CD4-positive, alpha-beta T cell treated with Interleukin-4 for 4 hours (primary cell): ENCODE results near the gene ZSWIM9.
"Not testable (repeated sequence)": the region's sequence is repeated elsewhere in the genome, so short reads cannot be mapped to it uniquely, and the experiment has no call there.

Experiments used
- DNase-seq: peaks from one replicate; pipeline ENCODE4 v3.0.0-alpha.2; 2020

Gene ZSWIM9

DNA sequence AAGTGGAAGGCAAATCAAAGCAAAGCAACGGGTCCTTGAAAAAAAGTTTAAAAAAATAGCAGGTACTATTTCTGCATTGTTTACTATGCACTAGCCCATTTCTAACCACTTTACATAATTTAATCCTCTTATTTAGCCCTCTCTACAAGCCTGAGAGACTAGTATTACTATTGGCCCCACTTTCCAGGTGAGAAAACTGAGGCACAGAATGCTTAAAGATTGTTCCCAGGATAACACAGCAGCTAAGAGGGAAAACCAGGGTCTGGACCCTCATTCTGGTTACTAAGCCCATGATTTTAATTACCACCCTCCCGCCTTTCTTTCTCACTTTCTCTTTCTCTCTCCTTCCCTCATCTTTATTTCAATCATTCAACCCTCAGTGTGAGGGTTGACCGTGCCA lies 5.7 kb downstream of the ZSWIM9 start:
- no peak for DNase-seq

DNA sequence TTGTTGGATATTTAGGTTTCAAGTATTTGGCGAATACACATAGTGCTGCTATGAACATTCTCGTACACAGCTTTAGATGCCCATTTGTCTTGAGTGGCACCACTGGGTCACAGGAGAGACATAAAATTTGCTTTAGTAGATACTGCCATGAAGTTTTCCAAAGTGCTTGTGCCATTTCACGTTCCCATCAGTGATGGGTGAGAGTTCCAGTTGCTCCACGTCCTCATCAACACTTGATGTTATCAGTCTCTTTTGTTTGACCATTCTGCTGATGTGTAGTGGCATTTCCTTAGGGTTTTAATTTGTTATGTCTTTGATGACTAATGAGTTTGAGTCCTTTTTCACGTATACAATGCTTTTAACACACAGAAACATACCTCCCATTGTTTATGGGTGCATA lies 11.0 kb downstream of the ZSWIM9 start:
- no peak for DNase-seq

DNA sequence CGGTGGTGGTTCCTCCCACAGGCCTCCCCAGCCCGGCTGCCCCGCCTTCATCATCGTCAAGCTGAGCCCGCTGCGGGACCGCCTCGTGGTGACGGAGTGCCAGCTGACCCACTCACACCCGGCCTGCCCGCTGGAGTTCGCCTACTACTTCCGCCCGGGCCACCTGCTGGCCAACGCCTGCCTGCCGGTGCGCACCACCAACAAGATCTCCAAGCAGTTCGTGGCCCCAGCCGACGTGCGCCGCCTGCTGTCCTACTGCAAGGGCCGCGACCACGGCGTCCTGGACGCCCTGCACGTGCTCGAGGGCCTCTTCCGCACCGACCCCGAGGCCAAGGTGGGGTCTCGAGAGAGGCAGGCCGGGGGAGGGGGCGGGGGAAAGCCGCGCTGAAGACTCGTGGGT lies 12.0 kb downstream of the ZSWIM9 start:
- no peak for DNase-seq

DNA sequence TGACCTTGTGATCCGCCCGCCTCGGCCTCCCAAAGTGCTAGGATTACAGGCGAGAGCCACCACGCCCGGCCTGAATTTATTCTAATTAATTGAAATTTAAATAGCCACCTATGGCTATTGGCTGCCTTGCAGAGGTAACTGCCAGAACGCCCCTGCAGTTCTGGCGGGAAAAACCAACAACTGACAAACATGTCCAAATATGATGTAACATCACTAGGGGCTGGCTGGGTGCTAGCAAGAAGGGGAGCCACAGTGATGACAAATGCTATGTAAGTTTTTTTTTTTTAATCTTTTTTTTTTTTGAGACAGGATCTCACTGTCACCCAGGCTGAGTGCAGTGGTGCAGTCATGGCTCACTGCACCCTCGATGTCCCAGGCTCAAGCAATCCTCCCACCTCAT lies 12.9 kb downstream of the ZSWIM9 start:
- no peak for DNase-seq

DNA sequence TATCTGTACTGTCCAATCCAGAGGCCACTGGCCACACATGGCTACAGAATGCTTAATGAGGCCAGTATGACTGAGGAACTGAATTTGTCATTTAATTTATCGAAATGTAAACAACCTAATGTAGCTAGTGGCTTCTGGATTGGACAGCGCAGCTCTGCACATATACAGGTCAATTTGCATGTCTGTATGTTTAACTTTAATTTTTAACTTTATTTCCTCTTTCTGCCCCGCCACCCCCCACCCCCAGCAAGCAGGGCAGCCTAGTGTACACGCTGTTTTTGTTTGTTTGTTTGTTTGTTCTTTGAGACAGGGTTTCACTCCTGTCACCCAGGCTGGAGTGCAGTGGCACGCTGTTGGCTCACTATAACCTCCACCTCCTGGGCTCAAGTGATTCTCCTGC lies 15.5 kb downstream of the ZSWIM9 start:
- no peak for DNase-seq

DNA sequence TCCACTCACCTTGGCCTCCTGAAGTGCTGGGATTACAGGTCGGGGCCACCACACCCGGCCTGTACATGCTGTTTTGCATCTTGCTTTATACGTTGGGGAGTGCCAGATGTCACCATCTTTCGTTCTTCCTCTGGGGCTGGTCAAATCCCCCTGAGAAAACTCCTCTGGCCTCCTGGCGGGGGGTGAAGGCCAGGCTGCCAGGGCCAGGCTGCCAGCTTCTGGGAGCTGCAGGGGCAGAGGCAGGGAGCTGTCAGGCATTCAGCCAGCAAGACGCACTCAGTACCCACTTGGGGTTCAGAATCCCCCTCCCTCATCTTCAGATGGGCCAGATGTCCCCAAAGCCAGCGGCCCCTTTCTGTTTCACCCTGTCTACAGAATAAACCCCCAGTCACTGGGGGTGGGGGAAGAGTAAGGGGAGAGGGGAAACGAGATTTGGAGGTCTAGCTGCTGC lies 16.1 kb downstream of the ZSWIM9 start:
- DNase-seq = no peak

DNA sequence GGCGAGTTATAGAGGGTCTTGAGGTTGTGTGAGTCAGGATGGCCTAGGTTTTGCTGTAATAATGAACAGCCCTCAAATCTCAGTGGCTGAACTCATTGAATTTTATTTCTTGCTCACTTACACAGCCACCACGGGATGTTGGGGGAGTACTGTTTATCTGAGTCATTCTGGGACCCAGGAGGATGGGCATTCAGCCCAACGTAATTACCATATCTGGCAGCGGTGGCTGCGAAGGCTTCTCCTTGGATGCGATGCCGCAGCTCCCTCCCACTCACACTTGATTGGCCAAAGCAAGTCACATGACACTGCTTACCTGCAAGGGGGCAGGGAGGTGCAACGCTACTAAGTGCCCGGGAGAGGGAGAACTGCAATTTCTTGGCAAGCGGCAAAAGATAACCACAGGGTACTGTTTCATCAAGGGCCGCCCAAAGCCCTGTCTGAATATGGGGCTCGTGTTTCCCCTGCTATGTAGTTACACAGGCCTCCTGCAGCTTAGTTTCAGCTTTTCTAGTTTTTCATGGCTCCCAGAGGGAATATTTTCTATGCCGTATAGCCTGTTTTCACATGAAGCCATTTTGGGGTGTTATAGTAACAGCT lies 19.9 kb downstream of the ZSWIM9 start:
- peak; percentile 17 for DNase-seq

DNA sequence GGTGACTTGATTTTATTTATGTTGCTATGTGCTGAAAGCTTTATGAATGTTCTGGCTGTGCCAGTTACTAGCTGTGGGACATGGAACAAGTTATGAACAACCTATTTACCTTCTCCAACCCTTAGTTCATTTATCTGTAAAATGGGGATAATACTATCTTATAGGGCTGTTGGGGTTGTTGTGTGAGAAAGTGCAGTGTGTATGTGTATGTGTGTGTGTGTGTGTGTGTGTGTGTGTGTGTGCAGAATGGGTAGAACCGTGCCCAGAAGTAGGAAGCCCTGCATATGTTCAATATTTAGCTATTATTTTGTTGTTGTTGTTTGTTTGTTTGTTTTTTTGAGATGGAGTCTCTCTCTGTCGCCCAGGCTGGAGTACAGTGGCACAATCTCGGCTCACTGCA lies 20.4 kb downstream of the ZSWIM9 start:
- DNase-seq = no peak

DNA sequence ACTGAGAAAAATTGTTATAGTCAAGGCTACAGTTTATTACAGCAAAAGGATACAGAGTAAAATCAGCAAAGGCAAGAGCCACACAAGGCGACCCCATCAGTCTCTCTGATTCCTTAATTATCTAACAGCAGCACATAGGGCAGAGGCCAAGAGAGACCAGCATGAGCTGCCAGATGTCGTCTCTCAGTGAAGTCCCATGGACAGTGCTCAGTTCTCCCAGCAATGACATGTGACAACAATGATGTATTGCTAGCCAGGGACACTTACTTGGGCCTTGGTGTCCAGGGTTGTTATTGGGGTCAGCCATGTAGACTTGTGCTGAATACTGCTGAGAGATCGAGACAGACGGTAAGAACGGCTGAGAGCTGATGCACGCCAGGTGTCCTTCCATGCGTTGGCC lies 22.3 kb downstream of the ZSWIM9 start:
- no peak for DNase-seq

DNA sequence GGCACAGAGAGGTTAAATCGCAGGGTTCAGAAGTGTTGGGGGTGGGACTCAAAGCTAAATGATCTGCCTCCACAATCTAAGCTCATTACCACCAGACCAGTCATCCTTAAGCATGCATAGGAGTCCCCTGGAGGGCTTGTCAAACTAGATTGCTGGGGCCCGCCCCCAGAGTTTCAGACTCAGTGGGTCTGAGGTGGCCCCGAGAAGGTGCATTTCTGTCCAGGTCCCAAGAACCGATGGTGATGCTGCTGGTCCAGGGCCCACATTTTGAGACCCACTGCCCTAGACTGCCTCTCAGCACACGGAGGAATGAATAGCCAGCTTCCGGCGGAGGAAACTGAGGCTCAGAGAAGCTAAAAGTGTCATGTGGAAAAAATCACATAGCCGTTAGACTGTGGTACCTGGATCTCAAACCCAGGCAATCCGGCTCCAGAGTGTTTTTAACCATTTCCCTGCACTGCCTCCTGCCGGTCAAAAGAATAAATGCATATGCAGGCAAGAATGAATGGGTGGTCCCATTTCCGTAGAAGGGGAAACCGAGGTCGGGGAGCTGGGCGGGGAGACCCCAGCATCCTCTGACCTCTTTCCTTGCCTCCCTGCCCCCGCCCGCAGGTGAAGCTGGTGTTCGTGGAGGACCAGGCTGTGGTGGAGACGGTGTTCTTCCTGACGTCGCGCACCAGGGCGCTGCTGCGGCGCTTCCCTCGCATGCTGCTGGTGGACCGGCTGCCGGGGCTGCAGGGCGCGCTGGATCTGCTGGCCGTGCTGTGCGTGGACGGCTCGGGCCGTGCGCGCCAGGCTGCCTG lies 23.8 kb downstream of the ZSWIM9 start:
- peak; percentile 32 for DNase-seq

DNA sequence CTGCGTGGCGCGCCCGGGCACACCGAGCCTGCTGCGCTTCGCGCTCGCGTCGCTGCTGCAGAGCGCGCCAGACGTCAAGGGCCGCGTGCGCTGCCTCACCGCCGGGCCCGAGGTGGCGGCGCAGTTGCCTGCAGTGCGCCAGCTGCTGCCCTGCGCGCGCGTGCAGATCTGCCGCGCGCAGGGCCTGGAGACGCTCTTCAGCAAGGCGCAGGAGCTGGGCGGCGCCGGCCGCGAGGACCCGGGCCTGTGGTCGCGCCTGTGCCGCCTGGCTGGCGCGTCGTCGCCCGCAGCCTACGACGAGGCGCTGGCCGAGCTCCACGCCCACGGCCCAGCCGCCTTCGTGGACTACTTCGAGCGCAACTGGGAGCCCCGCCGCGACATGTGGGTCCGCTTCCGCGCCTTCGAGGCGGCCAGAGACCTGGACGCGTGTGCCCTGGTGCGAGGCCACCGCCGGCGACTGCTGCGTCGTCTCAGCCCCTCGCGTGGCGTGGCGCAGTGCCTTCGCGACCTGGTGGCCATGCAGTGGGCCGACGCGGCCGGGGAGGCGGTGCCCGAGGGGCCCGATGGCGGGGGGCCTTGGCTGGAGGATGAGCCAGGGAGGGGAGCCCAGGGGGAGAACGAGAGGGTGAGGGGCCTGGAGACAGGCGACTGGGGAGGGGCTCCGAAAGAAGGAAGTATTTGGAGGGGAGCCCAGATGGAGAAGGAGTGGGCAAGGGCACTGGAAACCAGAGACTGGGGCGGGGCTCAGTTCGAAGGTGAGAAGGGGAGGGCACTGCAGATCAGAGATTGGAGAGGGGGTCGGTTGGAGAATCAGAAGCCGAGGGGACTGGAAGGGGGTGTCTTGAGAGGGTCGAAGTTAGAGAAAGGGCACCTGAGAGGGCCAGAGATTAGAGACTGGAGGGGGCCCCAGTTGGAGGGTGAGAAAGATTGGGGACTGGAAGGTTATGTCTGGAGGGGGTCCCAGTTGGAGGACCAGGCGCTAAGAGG lies 24.7 kb downstream of the ZSWIM9 start:
- DNase-seq = no peak

DNA sequence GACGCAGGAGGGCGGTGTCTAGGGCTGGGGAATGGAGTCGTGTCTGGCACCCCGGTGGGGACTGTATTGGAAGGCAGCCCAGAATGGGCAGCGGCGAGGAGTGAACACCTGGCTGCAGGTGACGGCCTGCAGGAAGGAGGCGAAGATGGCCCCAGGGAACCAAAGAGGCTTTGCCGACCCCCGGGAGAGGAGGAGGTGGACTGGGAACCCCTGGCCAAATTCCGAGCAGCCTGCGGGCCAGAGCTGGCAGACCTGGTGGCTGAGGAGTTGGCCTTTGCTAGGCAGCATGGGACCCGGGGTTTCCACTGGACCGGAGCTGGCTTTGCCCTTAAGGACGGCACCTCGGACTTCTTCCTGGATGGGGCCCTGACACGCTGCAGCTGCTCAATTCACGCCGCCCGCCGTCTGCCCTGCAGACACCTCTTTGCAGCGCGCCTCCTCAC lies 25.9 kb downstream of the ZSWIM9 start:
- no peak for DNase-seq

DNA sequence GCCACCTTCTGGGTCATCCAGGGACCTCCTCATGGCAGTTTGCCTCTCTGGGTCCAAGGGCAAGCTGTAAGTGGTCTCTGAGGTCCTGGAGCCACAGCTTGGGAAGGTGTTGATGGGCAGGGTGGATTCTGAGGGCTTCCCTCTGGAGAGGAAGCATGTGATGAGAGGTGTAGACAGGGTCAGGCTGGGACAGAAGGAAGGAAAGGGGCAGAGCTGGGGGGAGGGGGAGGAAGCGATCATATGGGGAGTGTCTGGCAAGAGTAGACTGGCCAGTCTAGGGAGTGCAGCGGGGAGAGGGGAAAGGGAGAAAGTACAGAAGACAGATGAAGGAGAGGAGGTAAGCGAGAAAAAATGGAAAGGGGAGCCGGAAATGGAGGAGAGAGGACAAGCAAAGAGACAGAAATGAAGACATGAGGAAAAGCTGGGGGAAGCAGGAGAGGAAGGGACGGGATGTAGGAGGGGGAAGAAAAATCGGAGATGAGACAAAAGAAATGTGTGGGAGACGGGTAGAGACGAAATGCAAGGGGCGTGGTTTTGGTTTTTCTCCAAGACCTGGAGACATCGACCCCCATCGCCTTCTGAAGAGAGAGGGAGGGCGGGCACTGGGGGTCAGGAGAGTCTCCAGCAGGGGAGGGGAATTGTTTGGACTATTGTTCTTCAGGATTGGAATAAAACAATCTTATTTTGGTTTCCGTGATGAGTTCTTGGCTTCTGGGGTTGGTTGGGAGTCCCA lies 26.6 kb downstream of the ZSWIM9 start:
- DNase-seq = no peak

DNA sequence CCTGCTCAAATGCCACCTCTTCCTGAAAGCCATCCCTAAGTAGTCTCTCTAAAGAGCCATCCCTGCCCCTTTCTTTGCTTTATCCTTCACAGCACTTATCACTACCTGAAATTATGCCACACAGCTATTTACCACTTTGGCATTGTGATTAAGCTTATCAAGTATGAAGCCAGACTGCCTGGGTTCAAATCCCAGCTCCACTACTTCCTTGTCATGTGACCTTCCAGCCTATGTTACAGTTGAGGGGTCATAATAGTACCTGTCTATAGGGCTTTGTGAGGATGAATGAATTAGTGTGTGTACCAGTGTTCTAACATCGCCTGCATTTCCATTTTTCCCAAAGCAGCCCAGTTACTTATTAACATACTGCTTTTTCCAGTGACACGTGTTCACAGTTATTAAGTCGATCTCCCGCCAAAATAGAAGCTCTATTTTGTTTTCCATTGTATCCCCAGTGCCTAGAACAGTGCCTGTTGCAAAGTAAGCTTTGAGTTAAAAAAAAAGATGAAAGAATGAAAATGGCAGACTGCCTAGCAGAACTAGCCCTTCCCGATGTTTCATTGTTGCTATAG lies 32.8 kb downstream of the ZSWIM9 start:
- DNase-seq = no peak

DNA sequence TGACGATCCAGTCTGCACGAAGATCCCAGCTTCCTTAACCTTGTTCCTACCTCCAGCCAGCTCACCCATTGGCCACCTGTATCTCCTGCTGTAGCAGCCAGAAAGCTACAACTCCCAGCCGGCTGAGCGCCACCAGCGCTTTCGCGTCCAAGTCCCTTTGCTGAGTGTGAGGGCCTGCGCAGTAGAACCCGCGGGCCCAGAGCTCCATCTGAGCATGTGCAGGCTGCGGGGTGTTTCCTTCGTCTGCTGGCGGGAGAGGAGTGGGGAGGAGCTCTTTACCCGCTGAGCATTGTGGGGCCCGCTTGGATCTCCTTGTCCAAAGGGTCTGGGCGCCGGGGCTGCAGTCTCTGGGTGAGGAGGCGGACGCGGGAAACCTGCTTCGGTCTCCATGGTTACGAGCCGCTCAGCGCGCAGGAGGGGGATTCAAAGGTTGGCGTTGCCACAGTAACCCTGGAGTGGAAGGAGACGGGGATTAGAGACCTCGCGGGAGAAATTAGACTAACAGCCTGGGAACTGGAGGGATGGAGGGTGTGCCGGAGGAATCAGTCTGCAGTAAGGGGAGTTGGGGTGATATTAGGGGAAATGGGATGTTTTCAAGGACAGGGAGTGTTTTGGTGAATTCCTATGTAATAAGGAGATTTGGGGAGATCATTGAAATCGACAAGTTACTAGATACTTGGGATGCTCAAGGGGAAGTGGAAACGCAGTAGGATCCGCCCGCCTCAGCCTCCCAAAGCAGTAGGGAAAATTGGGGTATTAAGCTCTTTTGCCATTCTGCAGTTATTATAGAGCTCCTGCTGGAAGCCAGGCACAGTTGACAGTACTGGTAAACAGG lies 33.5 kb downstream of the ZSWIM9 start:
- DNase-seq = peak; percentile 92

DNA sequence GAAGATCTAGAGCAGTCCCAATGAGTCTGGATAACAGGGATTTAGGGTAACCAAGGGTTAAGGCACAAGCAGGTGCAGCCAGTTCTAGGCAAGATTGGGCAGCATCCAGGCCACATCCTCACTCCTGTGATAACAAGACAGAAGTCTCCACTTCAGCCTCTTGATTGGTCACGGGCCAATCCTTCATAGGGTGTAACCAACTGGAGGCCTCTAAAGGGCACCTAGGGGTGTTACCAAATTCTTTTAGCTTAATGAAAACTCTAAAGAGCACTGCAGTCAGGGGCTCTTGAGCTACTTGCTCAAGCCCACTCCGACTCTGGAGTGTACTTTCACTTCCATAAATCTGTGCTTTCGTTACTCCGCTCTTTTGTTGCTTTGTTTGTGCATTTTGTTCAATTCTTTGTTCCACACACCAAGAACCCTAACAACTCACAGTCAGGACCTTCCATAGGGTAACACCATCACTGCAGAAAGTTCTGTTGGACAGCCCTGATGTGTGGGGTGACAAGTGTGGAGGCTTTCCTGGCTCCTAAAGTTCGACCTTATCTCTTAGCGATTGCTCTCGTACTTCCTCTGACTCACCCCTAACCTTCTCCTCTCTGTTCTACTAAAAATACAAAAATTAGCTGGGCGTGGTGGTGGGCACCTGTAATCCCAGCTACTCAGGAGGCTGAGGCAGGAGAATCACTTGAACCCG lies 36.1 kb downstream of the ZSWIM9 start:
- no peak for DNase-seq

DNA sequence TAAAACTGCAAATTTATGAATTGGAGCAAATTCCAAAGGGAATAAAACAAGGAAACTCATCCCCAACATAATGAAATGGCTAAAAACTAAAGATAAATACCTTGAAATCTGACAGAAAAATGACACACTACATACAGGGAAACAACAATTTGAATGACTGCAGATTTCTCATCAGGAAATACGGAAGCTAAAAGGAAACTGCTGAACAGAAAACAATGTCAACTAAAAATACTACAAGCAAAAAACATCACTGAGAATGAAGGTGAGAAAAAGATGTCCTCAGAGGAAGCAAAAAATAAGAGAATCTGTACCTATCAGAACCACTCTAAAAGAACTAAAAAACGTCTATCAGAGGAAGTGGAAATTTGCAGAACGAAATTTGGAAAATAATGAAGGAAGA lies 39.5 kb downstream of the ZSWIM9 start:
- no peak for DNase-seq

DNA sequence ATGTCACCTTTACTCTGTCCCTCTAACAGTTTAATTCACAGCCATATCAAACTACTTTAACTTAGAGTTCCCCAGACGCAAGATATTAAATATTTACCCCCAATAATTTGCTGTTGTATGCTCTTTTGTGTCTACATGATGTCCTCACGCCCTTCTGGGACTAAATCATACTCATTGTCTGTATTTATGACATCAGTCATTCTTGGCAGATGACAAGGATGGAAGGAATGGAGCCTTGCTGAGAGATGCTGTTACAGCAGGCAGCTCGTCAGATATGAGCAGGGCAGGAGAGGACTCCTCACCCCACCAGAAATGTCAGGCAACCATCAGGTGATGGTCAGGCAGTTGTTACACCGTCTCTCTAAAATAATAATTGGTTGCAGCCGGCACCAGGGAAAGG lies 43.5 kb downstream of the ZSWIM9 start:
- no peak for DNase-seq

DNA sequence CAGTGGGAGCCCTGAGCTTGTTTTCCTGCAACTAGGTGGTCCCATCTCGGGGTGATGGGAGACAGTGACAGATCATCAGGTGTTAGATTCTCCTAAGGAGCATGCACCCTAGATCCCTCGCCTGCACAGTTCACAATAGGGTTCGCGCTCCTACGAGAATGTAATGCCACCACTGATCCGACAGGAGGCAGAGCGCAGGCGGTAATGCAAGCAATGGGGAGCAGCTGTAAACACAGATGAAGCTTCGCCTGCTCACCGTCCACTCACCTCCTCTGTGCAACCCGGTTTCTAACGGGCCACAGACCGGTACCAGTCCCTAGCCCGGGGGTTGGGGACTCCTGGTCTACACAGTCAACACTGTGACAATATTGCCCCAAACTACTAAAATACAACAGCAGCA lies 46.5 kb downstream of the ZSWIM9 start:
- DNase-seq = no peak

DNA sequence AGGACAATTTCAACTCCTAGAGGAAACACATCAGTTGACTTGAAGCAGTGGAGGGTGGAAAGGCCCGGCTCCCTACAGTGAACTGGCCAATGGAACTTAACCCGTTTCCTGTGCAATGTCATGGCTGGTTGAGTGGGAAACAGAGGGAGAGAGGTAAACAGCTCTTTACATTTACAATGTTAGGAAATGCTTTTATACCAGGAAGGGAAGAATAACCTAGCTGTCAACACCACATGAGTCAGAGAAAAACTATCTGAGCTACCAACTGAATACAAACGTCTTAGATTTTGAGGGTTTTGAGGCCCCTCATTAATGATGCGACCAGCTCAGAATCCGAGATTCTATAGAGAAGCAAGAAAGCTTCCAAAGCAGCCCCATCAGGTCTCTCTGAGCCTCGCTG lies 48.5 kb downstream of the ZSWIM9 start:
- DNase-seq = no peak

DNA sequence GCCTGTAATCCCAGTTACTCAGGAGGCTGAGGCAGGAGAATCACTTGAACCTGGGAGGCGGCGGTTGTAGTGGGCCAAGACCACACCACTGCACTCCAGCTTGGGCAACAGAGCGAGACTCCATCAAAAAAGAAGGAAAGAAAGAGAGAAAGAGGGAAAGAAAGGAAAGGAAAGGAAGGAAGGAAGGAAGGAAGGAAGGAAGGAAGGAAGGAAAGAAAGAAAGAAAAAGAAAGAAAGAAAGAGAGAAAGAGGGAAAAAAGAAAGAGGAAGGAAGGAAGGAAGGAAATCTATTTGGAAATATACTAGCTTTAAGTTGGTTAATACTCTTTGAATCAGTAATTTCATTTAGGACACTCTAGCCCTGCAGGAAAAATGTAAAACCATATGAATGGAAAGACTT lies 50.3 kb downstream of the ZSWIM9 start:
- not testable (repeated sequence) for DNase-seq
